Epithelial cell of prostate (primary cell): Measurements from ENCODE around the gene HIPK1.

Source experiments
- DNase-seq: peaks from one replicate; pipeline ENCODE4 v3.0.0-alpha.2; 2011; ENCODE audit warnings: low read depth, low spot score
- H3K27ac ChIP-seq: fragments of 450-650 bp; 2 replicates; pipeline ENCODE4 v1.5.1; 2017; ENCODE audit warnings: mild to moderate bottlenecking

The HIPK1 gene

DNA sequence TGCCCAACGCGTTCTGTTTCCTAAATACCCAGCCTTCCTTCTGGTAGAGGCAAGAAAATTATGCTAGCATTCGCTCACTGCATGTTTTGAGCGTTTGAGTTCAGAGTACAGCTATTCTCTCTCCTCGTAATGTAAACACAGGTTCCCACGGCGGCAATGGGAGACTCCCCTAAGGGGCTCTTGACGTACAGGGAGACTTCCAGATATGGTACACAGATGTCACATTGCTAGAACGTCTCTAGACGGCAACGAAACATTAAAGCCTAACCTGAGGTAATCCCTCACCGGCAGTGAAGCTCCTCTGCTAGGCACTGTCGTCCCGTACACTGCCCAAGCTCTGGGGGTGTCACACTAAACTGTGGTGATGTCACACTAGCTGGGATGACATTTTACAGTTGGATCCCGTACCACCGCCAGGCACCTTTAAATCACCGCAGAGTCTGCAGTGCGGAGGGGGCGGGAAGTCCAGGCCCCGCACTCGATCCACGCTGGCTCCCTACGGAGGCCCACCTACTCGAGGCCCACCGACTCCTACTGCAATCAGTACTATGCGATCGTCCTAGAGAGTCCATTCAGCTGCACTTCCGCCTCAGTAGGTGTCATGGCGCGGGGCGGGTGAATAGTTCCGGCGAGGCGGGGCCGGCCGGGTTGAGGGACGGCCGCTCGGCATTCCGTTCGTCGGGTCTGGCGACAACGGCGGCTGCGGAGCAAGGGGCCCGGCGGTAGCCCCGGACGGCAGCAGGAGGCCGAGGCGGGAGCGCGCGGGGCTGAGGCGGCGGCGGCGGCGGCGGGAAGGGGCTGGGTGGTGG, at the start of gene HIPK1:
Gene HIPK1 (plus strand): TSS at position 384 of the 809 bp plus-strand sequence.
- peak; percentile 26 for DNase-seq
- peak within 1 kb of the TSS; percentile 69 for H3K27ac ChIP-seq

GRCh38 chr1:113879739-113880038, 49.4 kb upstream of the HIPK1 start:
- H3K27ac ChIP-seq, result no peak overlapping the region
- no peak for DNase-seq

DNA sequence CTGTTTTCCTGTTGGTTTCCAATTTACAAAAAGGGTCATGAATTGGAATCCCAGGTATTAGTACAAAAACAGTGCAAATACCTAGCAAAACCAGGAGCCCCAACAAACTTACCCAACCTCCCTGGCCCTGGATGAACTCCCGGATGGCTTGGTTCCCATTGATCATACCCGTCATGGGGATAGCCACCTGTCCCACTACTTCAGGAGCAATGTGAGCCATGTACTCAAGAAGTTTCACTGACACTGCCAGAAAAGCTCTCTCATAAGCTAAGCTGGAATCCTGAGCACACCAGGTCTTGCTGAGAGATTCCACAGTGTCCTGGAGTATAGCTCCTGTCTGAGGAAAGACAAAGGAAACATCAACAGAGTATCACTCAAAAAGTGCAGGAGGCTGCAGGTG, 47.5 kb upstream of the HIPK1 start:
- no peak overlapping the region for H3K27ac ChIP-seq
- DNase-seq, result no peak

DNA sequence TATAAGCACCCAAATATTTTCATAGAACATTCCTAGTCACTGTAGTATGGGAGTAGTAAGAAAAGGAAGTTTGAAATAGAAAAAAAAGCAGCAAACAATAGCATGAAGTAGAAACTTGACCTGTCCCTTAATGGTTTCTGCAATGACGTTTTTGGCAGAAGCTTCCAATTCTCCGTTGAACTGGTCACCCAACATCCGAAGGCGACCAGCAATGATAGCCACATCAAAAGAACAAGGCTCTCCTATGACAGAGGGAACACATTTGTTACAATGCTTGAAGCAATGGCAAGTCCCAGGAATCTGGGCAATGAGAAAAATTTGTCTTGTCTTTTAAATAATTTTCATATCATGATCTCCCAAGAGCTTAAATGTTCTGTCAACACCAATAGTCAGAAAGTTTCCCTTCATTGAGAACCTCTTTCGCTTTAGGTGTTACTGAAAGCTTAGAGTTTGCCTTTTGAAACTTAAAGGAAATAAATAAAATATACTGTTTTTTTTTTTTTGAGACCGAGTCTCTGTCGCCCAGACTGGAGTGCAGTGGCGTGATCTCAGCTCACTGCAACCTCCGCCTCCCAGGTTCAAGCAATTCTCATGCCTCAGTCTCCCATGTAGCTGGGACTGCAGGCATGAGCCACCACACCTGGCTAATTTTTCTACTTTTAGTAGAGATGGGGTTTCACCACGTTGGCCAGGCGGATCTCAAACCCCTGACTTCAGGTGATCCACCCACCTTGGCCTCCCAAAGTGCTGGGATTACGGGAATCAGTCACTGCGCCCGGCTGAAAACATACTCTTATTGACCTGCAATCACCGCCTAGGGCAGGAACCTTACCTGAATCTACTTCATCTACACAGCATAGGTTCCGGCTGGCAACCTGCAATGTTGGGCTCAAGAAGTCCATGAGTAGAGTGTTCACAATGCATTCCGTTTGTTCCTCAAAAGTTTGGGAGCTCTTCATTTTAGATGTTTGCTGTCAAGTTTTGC, 42.4 kb upstream of the HIPK1 start:
- DNase-seq, result no peak
- H3K27ac ChIP-seq, result peak overlapping the region; percentile 5

- peak within 1 kb of the TSS; percentile 5 for H3K27ac ChIP-seq
Measured at GRCh38 chr1:113887402-113888175, 41.5 kb upstream of the HIPK1 start, which contains the start of gene BCL2L15. Gene BCL2L15, minus strand, starts transcription at chr1:113887581. Its CDS starts 206 bp downstream, at chr1:113887375.

GRCh38 chr1:113890816-113891215, 38.3 kb upstream of the HIPK1 start:
- H3K27ac ChIP-seq, result no peak overlapping the region
- no peak for DNase-seq

More at GRCh38 chr1:113887402-113888175, 41.5 kb upstream of the HIPK1 start, which contains the start of gene BCL2L15:
- no peak for DNase-seq

GRCh38 chr1:113891631-113892220, 37.4 kb upstream of the HIPK1 start:
- DNase-seq, result no peak
- no peak overlapping the region for H3K27ac ChIP-seq

- no peak for DNase-seq
- no peak overlapping the region for H3K27ac ChIP-seq
Measured at GRCh38 chr1:113893267-113893666, 35.9 kb upstream of the HIPK1 start.

GRCh38 chr1:113895098-113895497, 34.0 kb upstream of the HIPK1 start:
- no peak overlapping the region for H3K27ac ChIP-seq
- no peak for DNase-seq

DNA sequence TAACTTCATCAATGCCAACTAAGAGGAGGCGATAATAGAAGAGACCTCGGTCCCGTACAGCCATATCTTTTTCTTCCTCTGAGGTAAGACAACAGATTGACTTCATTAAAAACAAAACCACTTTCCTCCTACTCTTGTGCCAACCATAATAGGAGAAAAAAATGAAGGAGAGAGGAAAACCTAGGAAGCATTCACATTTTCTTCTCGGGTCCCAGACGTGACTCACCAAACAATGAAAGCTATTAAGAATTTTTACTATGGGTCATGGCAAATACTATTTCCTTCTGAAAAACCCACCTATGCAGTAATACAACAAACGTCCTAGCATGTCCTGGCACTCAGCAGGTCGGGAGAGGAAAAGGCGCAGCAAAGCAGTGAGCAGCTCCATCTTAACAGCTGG, 33.2 kb upstream of the HIPK1 start:
- DNase-seq, result no peak
- H3K27ac ChIP-seq, result no peak overlapping the region

- H3K27ac ChIP-seq, result no peak overlapping the region
- DNase-seq, result no peak
Measured at GRCh38 chr1:113898241-113898814, 30.8 kb upstream of the HIPK1 start.

DNA sequence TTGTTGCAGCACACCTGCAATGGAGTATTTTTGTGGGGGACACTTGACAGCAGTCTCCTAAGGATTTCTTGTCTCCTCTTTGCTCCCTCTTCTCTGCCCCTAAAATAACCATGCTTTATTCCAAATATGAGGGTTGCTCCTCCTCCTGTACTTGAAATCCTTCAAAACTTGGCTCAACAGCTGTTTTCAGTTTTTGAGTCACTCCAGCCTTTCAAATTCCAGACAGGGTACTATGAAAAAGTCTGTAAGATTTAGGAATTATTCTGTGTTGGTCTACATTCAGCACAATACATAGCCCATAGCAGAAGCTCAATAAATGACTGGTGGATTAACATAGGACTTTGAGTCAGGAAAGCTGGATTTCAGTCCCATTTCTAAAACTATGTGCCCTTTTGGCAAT, 30.0 kb upstream of the HIPK1 start:
- no peak overlapping the region for H3K27ac ChIP-seq
- no peak for DNase-seq

GRCh38 chr1:113901191-113901590, 27.9 kb upstream of the HIPK1 start:
- H3K27ac ChIP-seq, result no peak overlapping the region
- no peak for DNase-seq

DNA sequence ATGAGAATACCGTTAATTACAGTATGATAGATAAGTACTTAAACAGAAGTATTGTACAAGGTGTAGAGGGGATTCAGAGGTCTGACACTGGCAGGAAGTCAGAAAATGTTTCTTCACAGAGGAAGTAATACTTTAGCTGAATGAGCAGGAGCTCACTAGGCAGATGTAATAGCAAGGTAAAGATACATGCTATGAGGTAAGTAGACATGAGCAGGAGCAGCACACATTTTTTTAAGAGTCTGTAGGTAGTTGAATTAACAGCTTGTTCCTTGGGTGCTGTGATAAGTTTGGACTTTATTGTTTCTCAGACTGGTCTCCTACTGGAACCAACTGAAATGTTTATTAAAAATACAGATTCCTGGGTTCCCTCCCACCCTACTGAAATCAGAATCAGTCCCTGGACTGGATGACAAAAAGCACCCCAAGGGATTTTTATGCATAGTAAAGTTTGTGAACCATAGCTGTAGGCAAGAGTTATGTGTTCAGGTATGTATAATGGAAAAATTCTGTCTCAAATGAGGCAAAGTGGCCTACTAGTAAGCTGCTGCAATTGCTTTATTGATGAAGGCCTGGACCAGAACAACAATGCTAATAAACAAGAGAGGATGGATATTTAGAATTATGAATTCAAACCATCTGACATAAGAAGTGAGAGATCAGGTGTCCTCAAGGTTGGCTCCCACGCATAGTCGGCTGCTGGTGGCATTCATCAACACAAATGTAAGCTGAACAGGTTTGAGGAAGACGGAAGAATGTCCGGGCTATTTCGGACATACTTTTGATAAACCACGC, 25.4 kb upstream of the HIPK1 start:
- DNase-seq, result no peak
- peak overlapping the region; percentile 84 for H3K27ac ChIP-seq

- peak; percentile 31 for DNase-seq
- H3K27ac ChIP-seq, result peak overlapping the region; percentile 84
Measured at GRCh38 chr1:113904293-113904673, 24.8 kb upstream of the HIPK1 start.

DNA sequence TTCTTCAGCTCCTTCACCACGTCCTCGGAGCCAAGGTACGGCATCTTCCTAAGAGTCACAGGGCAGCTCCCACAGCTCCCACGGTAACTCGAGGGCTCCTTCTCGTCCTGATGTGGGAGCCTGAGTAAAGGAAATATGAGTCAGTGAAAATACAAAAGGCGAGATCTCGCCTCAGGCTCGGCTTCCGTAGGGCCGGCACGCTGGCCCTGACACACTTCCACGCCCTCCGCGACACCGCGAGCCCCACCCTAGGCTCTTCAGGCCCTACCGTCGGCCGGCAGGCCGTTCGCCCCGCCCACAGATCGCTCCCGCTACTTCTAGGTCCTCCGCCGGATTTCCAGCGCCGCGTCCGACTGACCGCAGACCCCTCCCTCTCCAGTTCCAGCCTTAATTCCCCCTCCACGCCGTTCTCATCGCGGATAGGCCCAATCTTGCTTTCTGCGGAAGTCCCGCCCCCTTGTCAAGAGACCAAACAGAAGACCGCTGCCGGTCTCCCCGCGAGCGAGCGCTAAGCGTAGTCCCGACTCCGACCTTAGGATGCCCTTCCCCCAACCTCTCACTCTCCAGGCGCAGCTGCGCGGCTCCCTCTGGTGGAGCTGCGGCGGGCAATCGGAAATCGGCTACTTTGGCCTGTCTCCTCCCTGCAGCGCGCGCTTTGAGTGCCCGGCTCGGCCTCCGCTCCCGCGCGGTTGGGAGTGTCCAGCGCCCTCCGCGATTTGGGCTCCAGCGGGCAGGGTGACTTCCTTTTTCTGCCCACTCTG, 24.3 kb upstream of the HIPK1 start, which contains the start of the genes AP4B1 and DCLRE1B:
Gene AP4B1 (minus strand): TSS at position 126 of the 761 bp plus-strand sequence. CDS start 82 bp downstream, at position 44.
Gene DCLRE1B (plus strand): TSS at position 653 of the 761 bp plus-strand sequence. CDS start 261 bp downstream, outside the sequence.
- H3K27ac ChIP-seq, result peak within 1 kb of the TSS; percentile 84

GRCh38 chr1:113905435-113905861, 23.7 kb upstream of the HIPK1 start:
- no peak for DNase-seq
- peak overlapping the region; percentile 84 for H3K27ac ChIP-seq

More for the DNA sequence above, 24.3 kb upstream of the HIPK1 start, which contains the start of the genes AP4B1 and DCLRE1B:
- DNase-seq, result peak; percentile 98
